ENCODE measurements around the gene EVA1C.

DNA sequence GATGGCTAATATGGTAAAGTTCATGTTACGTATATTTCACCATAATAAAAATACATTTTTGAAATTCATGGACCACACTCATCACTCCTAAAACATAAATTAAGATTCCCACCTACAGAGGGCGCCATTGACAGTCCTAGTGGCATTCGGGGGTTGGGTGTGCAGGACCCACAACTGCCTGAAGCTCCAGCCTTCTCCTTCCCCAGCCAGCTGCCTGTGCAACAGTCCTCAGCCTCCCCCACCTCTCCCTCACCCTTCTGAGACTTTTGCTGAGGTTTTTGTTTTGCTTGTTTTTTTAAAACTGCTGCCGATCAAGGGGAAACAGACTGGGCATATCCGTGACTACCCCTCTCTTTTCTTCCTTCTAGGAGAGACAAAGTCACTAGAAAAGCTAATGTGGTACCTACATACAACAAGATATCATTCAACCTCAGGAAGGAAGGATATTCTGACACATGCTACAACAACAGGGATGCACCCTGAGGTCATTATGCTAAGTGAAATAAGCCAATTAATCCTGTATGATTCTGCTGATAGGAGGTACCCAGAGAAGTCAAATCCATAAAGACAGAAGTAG lies 9.2 kb upstream of the EVA1C start:
- TF ChIP-seq, protein P1, sequence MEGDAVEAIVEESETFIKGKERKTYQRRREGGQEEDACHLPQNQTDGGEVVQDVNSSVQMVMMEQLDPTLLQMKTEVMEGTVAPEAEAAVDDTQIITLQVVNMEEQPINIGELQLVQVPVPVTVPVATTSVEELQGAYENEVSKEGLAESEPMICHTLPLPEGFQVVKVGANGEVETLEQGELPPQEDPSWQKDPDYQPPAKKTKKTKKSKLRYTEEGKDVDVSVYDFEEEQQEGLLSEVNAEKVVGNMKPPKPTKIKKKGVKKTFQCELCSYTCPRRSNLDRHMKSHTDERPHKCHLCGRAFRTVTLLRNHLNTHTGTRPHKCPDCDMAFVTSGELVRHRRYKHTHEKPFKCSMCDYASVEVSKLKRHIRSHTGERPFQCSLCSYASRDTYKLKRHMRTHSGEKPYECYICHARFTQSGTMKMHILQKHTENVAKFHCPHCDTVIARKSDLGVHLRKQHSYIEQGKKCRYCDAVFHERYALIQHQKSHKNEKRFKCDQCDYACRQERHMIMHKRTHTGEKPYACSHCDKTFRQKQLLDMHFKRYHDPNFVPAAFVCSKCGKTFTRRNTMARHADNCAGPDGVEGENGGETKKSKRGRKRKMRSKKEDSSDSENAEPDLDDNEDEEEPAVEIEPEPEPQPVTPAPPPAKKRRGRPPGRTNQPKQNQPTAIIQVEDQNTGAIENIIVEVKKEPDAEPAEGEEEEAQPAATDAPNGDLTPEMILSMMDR (IDR thresholded peaks at IDR 0.05; ENCODE audit: poor library complexity, severe bottlenecking): peak; percentile 52
- TF ChIP-seq POLR2AphosphoS5 (IDR thresholded peaks at IDR 0.05) (no peak), EZH2 (IDR thresholded peaks at IDR 0.05; ENCODE audit: borderline replicate concordance, insufficient read depth, low read length, poor library complexity, severe bottlenecking) (no peak), MXI1 (conservative IDR thresholded peaks at IDR 0.05; ENCODE audit: poor library complexity, severe bottlenecking) (no peak), RAD21 (conservative IDR thresholded peaks at IDR 0.05) (peak; percentile 37), EP300 (conservative IDR thresholded peaks at IDR 0.05; ENCODE audit: poor library complexity, severe bottlenecking) (no peak), SMC3 (conservative IDR thresholded peaks at IDR 0.05; ENCODE audit: poor library complexity) (peak; percentile 47)
- TF ChIP-seq, protein P2, sequence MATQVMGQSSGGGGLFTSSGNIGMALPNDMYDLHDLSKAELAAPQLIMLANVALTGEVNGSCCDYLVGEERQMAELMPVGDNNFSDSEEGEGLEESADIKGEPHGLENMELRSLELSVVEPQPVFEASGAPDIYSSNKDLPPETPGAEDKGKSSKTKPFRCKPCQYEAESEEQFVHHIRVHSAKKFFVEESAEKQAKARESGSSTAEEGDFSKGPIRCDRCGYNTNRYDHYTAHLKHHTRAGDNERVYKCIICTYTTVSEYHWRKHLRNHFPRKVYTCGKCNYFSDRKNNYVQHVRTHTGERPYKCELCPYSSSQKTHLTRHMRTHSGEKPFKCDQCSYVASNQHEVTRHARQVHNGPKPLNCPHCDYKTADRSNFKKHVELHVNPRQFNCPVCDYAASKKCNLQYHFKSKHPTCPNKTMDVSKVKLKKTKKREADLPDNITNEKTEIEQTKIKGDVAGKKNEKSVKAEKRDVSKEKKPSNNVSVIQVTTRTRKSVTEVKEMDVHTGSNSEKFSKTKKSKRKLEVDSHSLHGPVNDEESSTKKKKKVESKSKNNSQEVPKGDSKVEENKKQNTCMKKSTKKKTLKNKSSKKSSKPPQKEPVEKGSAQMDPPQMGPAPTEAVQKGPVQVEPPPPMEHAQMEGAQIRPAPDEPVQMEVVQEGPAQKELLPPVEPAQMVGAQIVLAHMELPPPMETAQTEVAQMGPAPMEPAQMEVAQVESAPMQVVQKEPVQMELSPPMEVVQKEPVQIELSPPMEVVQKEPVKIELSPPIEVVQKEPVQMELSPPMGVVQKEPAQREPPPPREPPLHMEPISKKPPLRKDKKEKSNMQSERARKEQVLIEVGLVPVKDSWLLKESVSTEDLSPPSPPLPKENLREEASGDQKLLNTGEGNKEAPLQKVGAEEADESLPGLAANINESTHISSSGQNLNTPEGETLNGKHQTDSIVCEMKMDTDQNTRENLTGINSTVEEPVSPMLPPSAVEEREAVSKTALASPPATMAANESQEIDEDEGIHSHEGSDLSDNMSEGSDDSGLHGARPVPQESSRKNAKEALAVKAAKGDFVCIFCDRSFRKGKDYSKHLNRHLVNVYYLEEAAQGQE (IDR thresholded peaks at IDR 0.05; ENCODE audit: borderline replicate concordance): no peak
